RPMI7951 (cell line): Measurements from ENCODE around the gene C16orf90. TPM values are rescaled to one million over a fixed set of nuclear protein-coding genes. Genes with fewer than 3 reads are reported as not detected.

Source experiments
- DNase-seq: peaks from one replicate; pipeline ENCODE4 v3.0.0-alpha.2; 2012; ENCODE audit warnings: low read depth
- total RNA-seq: library from RNA; depleted of rRNA; stranded (reverse); fragments of >200 nt; shearing (Covaris generic); gene quantifications from 2 replicates; pipeline ENCODE4 v1.2.3, GENCODE V29; 2014; rRNA removed

The C16orf90 gene, protein sequence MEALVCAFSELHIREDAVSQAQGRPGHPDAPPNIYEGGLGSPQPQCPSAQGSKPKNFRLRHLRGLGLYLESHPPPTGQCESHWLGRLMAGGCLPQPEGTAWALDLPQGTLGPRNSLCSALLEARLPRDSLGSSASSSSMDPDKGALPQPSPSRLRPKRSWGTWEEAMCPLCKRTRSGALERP
- total RNA-seq, result not detected in 2 replicates

DNA sequence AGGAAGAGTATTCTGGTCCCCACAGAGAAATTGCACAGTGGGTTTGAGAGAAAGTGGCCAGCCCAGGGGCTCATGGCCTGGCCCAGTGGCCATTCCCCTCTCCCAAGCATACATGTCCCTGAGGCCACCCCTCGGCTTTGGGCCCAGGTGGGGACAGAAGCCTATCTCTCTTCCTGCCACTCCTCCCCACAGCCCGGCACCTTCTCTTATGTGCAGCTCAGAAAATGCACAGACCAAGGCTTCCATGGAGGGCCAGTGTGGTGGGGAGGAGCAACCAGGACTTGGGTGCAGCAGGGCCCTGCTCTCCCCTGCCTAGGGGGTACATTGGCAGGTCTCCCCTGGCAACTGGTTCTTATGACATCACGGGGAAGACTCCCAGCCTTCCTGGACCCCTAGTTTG is at the start of gene C16orf90:
Gene C16orf90, minus strand, starts transcription at position 314 of the 400 bp plus-strand sequence. Its CDS starts 68 bp downstream, at position 246.
- DNase-seq, result no peak

DNA sequence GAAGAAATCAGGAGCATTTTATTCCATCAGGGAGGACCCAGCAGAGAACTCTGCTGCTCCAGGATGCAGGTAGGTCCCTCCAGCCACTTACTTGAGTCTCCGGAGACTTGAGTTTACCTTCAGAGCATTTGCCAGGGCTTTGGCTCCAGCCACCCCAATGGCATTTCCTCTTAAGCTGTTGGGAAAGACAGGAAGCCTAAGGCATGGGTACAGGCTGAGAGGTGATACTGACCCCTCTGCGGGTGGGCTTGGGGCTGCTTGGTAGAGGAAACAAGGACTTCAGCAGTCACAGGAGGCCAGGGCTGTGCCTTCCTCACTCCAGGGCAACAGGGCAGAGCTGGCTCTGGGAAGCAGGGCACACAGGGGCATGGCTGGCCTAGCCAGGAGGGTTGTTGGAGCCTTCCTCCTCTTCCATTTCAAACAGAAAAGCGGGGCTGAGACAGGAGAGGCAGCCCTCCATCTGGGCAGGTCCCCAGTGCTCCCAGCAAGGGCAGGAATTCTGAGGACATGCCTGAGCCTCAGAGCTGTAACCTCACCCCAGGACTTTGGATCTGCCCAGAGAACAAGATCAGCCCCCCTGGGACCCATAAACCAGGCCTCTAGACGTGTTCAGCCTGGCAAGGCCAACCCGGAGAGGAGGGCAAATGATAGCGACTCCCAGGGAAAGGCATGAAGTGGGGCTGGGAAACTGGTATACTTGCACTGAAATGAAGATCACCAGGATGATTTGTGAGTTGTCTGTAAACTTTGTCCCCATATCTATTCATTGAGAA is 47.5 kb upstream of the C16orf90 start:
- DNase-seq, result no peak

DNA sequence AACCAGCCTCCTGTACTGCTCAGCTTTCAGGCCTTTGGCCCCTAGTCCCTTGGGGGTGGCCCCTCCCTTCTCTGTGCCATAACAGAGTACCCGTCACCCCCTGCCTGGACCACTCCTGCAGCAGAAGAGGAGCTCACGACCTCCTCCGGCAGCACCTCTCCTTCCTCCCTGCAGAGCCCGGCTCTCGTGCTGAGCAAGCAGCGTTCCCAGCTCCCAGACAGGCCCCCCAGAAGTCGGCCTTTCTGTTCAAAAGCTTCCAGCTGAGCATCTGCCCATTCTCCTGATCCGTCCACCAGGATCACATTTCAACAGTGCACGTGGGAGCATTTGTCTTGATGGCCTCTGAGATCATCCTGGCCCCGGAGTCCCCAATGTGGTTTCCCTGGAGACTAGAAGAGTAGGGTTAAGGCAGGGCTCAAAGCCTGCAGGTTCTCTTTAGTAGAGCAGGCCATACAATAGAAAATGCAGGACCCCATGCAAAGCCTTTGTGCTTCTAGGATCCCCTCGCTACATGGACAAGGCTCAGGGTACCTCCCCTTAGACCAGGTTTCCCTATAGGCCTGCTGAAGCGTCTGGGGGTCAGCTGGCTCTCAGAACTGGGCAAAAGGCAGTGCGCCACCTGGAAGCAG is 46.4 kb upstream of the C16orf90 start:
- no peak for DNase-seq

DNA sequence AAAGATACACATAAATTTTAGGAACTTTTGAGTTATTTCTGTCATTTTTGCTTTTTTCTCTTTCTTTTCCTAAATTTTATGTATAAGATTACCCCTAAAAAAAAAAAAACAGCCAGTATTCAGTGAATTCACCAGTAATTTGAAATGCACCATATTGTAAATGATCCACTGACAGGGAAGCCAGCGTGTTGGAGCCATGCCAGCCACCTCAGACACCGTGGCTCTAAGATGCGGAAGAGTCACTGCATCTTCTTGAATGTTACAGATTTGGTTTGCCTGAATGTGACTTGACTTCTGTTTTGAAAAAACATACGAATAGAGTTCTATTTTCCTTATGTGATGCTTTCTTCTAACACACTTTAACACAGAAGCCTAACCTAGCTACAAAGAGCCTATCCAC is 42.9 kb upstream of the C16orf90 start:
- DNase-seq, result no peak

DNA sequence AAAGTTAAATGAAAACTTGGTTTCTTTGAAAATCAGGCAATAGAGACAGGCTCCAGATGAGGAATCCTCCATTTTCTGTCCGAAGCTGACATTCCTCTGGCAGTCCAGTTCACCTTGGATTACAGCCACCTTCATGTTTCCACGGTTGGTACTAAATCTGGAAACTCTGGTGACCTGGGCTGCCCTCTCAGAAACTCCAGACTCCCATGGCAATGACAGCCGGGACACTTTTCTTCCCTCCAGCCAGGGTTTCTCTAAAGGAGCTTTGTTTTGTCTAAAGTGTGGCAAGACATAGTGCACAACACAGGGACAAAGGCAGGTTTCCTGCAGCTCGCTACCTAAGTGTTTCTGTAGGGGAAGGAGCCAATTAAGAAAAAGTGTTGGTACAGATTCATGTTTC is 41.6 kb upstream of the C16orf90 start:
- no peak for DNase-seq

DNA sequence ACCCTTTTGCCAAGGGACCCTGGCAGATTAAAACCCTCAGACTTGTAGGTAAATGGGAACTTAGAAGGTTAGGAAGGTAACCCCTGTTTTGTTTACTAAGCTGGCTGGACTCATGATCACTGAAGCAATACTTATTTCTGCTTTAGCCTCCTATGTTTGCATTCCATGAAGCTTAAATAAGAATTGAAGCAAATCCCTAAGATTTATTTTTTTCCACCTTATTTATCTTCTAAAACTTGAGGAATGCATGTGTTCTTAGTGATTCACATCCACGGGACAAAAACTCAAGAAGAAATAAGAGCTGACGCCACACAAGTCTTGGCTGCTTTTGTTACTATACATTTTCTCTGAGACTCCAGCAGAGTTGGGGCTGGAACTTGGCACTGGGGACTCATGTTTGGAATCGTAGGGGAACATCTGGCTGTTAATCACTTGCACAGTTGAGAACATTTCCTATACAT is 41.0 kb upstream of the C16orf90 start:
- no peak for DNase-seq

DNA sequence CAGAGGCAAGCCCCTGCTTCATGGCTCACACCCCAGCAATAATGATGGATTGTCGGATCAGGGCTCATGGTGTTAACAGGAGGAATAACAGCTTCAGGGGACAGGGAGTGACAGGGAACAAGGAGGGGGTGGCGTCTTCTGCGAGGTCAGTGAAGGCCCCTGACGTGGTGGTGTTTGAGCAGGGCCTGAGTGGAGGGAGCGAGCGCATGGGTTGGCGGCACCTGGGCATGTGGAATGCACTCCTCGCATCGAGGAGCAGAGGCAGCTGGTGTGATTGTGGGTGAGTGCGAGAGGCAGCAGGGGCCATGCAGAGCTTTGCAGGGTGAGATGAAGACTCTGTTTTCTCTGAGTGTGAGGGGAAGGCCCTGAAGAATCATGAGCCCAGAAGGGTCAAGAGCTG is 38.8 kb upstream of the C16orf90 start:
- no peak for DNase-seq

DNA sequence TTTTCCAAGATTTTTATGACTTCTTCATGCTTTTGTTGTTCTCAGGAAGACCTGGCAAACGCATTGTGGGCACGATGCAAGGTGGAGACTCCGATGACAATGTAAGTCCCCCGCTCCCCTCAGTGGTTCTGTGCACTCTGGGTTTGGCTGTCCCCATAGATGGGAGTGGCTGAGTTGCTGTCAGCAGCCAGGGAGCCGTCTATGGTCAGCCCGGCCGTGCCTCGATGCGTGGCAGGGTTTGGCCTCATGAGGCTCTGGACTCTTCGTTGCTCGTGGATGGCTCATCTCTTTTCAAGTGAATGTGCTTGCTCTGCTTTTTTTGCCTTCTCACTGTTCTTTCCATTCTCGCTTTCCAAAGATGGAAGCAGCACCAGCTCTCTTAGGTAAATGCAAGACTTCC is 37.5 kb upstream of the C16orf90 start:
- DNase-seq, result no peak

DNA sequence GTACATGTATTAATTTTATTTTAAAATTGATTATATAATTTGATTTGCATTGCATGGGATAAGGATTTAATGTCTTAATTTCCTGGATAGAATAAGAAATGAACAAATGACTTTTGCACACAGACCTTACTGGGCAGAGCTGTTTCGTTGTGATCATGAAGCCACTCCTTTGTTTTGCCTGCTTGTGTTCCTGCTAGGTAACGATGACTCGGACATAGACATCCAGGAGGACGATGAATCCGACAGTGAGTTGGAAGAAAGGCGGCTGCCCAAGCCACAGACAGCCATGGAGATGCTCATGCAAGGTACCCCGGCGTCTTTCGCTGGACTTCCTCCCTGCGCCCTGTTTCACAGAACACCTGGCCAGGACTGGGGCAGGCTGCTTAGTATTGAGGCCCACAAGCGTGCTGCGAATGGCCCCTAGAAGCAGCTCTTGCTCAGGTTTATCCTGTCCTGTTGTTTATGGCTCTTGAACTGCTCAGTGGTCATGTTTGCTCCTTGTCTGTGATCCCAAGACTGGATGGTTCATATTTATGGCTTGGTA is 35.2 kb upstream of the C16orf90 start:
- DNase-seq, result no peak

DNA sequence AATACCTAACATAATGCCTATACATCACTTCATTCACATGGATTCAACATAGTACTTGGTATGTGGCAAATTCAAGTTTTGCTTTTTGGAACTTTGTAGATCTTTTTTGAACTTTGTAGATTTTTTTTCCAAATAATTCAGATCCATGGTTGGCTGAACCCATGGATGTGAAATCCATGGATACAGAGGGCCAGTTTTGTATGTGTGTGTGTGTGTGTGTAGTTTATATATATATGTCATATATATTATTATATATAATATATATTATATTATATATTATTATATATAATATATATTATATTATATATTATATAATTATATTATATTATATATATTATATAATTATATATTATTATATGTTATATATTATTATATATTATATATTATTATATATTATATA is 33.9 kb upstream of the C16orf90 start:
- DNase-seq, result no peak

DNA sequence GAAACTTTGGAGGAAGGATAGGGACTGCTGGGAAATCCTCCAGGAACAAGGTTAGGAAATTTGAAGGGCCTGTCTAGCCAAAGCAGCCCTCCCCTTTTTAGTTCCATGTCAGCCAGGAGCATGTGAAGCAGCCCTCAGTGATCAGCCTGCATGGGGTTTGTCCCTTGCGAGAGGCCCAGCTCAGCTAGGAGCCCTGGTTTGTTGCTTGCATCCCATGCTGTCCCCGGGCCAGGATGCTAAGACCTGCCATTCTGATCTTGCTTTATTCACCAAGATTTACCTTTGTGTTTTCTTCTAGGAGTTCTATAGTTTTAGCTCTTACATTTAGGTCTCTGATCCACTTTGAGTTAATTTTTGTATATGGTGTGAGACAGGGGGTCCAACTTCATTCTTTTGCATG is 33.1 kb upstream of the C16orf90 start:
- DNase-seq, result no peak

DNA sequence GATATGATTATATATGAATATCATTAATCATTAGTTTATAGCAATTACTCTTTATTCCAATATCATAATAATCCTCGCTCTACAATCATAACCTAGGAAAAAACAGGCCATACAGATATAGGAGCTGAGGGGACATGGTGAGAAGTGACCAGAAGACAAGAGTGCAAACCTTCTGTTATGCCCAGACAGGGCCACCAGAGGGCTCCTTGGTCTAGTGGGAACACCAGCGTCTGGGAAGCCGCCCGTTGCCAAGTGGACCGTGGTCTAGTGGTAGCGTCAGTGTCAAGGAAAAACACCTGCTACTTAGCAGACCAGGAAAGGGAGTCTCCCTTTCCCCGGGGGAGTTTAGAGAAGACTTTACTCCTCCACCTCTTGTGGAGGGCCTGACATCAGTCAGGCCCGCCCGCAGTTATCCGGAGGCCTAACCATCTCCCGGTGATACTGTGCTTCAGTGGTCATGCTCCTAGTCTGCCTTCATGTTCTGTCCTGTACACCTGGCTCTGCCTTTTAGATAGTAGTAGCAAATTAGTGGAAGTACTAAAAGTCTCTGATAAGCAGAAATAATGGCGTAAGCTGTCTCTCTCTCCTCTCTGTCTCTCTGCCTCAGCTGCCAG is 32.0 kb upstream of the C16orf90 start:
- peak; percentile 62 for DNase-seq

DNA sequence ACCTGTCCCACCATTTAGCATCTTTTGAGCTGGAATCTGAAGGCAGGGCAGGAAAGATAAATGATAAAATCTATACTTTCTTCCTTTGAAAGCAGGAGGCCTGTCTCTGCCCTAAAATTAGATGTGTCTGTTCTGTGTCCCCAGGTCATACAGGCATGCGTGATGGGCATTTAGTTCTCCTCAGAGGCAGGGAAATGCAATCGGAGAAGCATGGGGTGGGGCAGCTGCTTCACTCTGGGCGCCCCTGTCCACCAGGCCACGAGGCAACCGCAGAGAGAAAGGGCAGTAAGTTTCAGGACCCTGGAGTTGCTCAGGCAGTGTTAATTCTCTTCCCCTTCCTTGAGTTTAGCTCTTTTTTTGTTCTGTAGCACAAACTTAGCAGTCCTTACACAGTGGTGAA is 30.7 kb upstream of the C16orf90 start:
- no peak for DNase-seq

DNA sequence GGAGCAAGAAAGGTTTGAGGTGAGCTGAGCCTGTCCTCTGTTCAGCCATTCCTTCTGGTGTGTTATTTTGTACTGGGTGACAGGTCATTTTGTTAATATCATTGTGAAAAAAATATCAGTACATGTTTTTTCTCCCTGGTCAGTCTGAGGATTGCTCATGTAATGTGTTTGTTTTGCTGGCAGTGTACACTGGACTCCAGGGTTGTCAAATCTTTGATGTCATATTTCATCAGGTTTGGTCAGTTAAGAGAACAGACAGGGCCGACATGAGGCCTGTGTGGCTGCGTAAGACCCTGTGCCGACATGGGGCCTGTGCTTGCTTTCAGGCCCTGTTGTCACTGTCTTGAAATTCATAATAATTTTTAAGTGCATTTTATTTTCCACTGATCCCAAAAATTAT is 28.0 kb upstream of the C16orf90 start:
- no peak for DNase-seq

DNA sequence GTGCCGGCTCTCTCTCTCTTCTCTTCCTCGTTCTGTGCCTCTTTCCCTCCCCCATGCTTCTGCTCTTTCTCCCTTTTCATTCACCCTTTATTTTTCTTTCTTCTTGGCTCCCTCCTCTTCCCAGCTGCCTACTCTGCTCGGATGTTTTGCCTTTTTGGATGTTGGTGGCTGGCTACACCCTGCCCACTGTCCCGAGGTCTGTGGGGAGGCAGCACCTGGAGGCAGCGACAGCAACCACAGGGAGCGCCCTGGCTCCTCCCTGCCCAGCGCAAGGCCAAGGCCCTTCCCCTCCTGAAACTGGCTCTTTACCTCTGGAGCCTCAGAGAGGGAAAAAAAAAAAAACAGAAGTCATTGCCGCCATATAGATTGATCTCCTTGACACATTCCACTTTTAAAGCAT is 25.6 kb upstream of the C16orf90 start:
- no peak for DNase-seq

DNA sequence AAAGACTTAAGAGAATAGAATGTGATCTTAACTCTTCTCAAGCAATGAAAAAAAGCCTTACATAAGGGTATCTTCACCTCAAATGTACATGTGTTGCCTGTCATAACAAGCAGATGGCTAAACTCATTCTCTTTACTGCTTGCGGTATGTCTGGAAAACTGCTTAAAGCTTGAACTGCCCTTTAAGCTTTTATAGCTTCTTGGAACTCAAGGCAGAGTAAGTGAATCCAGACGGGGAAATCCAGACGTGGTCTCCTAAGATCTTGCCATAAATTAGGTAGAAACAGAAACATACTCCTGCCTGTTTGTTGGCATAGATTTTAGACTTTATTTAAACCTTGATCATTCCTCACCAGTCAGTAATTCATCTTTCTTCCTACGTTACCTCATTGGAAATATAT is 25.1 kb upstream of the C16orf90 start:
- DNase-seq, result no peak

DNA sequence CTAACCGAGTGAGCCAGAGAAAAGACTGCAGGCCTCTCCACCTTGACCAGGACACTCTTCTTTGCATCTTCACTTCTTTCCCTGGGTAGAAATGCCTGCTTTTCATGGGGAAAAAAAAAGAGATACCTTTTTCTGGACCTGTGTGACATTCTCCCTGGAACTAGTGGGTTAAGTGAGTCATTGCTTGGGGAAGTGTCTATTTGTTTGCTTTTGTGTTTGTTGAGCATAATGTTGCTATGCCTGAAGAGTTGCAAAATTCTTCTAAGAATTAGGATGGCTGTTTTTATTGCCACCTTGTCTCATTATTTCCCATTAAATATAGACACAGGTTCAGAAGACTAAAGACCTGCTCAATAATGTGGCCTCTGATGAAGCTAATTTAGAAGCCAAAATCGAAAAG is 24.3 kb upstream of the C16orf90 start:
- no peak for DNase-seq

DNA sequence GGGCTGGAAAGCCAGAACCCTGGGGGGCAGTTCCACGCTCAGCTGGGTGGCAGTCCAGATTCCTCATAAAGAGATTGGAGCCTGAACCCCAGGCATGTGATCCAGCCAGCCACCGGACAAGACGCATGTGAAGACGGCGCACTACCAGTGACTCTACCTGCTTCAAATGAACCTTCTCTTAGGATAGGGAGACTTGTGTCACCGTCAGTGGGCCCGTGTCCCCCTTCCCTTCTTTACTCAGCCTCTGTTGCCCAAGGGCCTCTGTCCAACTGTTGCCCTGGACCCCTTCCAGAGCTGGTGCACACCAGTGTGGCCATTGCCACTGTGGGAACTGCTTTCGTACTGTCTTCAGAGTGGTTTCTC is 23.7 kb upstream of the C16orf90 start:
- DNase-seq, result no peak

DNA sequence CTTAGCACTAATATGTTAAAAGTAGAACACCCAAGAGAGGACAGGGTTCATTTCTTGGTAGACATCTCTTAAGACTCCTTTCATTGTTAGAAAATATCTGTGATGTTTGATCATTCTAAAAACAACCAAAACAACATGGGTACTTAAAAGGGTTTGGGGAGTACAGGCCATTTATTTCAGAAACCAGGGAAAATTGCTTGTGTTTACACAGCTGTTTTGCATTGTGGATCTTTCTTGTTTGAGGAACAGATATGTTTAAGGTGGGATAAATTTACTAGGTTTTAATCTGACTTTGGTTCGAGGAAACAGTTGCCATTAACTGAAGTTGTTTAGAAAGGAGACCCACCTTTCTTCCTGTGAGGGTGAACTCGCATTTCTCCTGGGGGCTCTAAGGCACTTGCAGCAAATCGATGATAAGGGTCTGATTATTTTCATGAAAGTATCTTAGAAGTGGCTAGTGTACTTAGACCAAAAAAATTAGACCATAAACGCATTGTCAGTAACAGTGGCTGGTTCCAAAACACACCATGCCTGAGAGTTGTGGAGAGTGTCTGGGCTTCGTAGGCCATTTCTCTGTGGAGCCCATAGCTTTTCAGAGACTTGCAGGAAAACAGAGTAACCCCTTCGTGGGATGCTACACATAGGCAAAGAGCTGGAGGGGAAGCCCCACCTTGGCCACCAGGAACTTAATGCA is 23.1 kb upstream of the C16orf90 start:
- no peak for DNase-seq

DNA sequence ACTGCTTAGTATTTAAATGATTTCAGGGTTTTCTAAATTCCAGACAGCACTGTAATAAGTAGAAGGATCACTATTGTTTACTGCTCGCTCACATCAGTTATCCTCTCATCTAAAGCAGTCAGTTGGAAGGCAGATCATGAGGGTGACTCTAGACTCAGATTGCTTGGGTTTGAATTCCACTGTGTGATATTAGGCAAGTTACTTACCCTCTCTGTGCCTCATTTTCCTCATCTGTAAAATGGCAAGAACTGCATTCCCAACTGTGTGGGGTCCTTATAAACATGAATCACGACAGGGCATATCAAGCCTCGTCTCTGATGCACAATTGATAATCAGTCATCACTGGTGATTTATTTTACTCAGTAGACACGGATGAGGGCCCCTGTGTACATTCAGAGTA is 20.6 kb upstream of the C16orf90 start:
- DNase-seq, result no peak

DNA sequence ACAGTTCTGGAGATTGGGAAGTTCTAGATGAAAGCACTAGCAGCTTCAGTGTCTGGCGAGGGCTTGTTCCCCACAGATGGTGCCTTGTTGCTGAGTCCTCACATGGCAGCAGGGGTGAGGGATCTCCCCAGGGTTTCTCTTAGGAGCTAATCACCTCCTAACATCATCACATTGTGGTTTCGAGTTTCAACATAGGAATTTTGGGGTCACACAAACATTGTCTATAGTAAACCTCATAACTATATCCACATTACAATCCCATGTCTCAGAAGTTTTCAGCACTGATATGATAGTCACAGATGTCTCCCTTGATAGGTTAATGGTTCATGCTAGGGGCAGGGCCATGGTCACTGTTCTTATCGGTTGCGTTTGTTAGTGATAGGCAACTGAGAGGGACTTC is 19.3 kb upstream of the C16orf90 start:
- DNase-seq, result no peak
